Activated T-cell treated with anti-CD3 and anti-CD28 coated beads, Interleukin-2, amount 50 U/mL, for 24 hours (primary cell): ENCODE data around the gene IFNE.
A peak's percentile ranks its signal among the peaks of the same experiment; 100 is the strongest.

Experiments
- DNase-seq: peaks from one replicate; pipeline ENCODE4 v3.0.0-alpha.2; 2020
- H3K27ac Mint-ChIP-seq: 2 replicates; pipeline ENCODE4 v1.8.0; 2020; ENCODE audit warnings: mild to moderate bottlenecking, mixed read lengths
- H3K27me3 Mint-ChIP-seq: 2 replicates; pipeline ENCODE4 v1.8.0; 2020; ENCODE audit warnings: mixed read lengths
- H3K36me3 Mint-ChIP-seq: 2 replicates; pipeline ENCODE4 v1.8.0; 2020; ENCODE audit warnings: low read depth, mixed read lengths
- H3K4me1 Mint-ChIP-seq: 2 replicates; pipeline ENCODE4 v1.8.0; 2020; ENCODE audit warnings: low read depth, mixed read lengths
- H3K4me3 Mint-ChIP-seq: 2 replicates; pipeline ENCODE4 v1.8.0; 2020; ENCODE audit warnings: mild to moderate bottlenecking, moderate library complexity, mixed read lengths
- H3K9me3 Mint-ChIP-seq: 2 replicates; pipeline ENCODE4 v1.8.0; 2020; ENCODE audit warnings: mixed read lengths

The IFNE gene

DNA sequence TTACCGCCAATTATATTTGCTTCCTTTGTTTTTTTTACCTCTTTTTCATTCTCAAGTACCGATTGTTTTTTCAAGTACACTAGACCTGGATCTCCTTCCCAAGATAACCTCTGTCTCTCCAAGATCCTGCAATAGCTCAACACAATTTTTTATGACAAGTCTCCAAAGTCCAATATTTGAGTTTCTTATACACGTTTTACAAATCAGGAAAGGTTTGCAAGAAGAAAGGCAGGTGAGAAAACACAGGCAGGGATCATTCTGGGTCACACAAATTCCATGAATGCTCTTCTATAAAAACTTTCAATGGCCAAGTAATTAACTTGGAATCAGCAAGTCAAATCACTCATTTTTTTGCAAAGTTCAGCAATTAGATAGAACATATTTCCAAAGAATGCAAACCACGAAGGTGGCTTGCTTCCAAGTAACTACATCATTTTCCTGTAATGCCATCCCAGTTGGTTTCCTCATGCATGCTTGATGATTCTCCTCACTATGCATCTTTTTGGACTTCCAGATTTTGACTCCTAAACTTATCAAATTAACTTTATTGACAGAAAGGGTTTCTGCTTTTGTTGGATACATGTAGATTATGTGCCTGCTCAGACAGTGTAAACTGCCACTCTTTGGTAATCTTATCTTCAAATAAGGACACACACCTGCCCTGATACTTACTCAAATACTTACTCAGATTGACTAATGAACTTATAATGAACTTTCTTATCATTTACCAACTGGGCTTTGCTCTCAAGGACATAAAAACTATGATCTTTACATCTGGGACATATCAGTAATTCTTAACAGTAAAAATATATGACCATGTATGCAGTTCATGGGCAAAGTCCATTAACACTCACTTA, 24.7 kb upstream of the IFNE start:
- Mint-ChIP-seq H3K27me3 (no peaks in the 10 kb centered on the region), H3K36me3 (no peaks in the 10 kb centered on the region), H3K4me1 (peaks cover 9% of the 10 kb centered on the region), H3K9me3 (no peaks in the 10 kb centered on the region), H3K4me3 (no peak overlapping the region), H3K27ac (no peak overlapping the region)
- no peak for DNase-seq

DNA sequence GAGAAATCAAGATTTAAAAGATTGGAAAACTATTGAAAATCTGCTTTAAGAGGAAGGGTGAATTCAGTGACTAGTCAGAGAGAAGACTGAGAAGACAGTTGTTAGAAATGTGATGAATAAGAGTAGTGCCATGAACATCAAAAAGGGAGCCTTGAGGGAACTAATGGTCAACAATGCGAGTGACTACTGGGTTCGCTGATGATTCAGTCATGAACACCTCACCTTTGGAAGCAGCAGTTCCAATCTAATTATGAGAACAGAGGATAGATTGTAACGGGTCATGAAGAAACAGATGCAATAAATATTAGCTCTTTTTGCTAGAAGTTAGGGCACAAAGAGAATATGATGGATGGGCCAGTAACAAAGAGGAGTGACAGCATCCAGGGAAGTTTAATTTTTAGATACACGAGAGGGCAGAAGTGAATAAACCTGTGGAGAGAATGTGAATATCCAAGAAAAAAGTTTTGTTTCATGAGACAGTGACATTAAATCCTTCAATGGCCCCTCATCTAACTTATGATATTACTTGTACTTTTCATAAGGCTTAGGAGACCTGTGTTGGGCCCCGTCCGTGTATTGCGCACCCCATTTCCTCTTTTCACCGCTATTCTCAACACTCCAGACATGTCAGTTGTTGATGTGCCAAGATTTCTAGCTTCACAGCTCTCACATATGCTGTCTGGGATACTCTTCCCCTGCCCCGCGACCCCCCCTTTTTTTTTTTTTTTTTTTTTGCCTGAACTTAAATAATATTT, 23.5 kb upstream of the IFNE start:
- Mint-ChIP-seq H3K27me3 (no peaks in the 10 kb centered on the region), H3K4me3 (no peak overlapping the region), H3K27ac (no peak overlapping the region), H3K9me3 (no peaks in the 10 kb centered on the region), H3K36me3 (no peaks in the 10 kb centered on the region), H3K4me1 (peaks cover 11% of the 10 kb centered on the region)
- DNase-seq, result no peak

GRCh38 chr9:21504894-21505293, 22.8 kb upstream of the IFNE start:
- Mint-ChIP-seq H3K4me1 (peaks cover 13% of the 10 kb centered on the region), H3K4me3 (no peak overlapping the region), H3K9me3 (no peaks in the 10 kb centered on the region), H3K27ac (no peak overlapping the region), H3K36me3 (no peaks in the 10 kb centered on the region), H3K27me3 (no peaks in the 10 kb centered on the region)
- DNase-seq, result no peak

DNA sequence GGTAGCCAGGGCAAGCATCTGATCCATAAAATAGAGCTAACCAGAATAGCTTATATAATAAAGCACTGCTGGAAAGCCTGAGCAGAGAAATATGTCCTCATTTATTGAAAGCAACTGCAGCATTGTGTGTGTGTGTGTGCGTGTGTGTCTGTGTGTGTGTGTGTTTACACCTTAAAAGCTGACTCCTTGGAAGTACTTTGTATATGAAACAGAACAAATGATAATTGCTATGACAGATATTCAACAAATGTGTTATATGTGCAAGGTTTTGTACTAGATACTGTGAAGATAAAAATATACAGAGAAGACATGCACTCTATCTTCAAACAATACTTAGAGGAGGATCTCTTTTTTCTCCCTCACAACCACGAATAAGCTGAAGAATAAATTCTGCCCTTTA, 22.0 kb upstream of the IFNE start:
- no peak overlapping the region for H3K4me3 Mint-ChIP-seq
- no peak overlapping the region for H3K27ac Mint-ChIP-seq
- no peaks in the 10 kb centered on the region for H3K9me3 Mint-ChIP-seq
- DNase-seq, result no peak
- no peaks in the 10 kb centered on the region for H3K36me3 Mint-ChIP-seq
- no peaks in the 10 kb centered on the region for H3K27me3 Mint-ChIP-seq
- peaks cover 13% of the 10 kb centered on the region for H3K4me1 Mint-ChIP-seq

DNA sequence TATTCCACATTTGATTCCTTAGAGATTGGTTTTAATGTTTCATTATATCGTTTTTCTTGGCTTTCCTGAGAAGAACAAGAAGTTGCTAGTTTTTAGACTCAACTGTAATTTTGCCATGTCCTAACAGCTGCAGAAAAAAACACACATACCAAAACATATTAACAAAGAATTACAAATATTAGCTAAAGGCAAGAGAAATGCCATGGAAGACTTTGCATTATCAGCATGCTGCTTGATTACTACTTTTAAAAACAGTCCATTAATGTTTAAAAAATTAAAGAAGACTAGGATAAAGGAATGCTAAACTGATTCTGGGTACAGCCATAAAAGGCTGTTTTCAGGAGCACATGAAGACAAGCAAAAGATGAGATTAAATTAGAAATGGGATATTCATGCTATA, 20.5 kb upstream of the IFNE start:
- no peaks in the 10 kb centered on the region for H3K36me3 Mint-ChIP-seq
- H3K9me3 Mint-ChIP-seq, result no peaks in the 10 kb centered on the region
- no peak overlapping the region for H3K27ac Mint-ChIP-seq
- no peak for DNase-seq
- H3K4me1 Mint-ChIP-seq, result peaks cover 13% of the 10 kb centered on the region
- H3K4me3 Mint-ChIP-seq, result no peak overlapping the region
- H3K27me3 Mint-ChIP-seq, result no peaks in the 10 kb centered on the region

GRCh38 chr9:21499912-21500311, 17.8 kb upstream of the IFNE start:
- Mint-ChIP-seq H3K27me3 (no peaks in the 10 kb centered on the region), H3K9me3 (no peaks in the 10 kb centered on the region), H3K4me1 (peaks cover 8% of the 10 kb centered on the region), H3K27ac (no peak overlapping the region), H3K36me3 (no peaks in the 10 kb centered on the region), H3K4me3 (no peak overlapping the region)
- DNase-seq, result no peak

DNA sequence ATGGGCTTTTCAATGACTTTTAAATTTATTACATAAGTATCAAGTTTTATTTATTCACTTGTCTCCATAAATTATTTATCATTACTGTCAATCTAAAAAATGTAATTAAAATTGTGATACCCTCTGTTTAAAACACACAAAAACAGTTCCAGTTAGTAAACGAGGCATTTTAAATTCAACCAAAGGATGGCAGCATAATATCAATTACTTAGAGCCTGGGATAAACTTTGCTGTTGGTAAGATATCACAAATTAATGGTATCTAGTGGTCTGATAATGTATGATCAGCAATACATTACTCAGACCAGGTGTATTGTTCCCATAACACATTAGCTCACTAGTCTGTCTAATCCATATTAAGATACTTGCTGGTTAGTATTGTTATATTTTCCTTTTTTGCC, 9.6 kb upstream of the IFNE start:
- Mint-ChIP-seq H3K27me3 (peaks cover 3% of the 10 kb centered on the region), H3K36me3 (no peaks in the 10 kb centered on the region), H3K9me3 (no peaks in the 10 kb centered on the region), H3K27ac (no peak overlapping the region), H3K4me1 (peaks cover 4% of the 10 kb centered on the region), H3K4me3 (no peak overlapping the region)
- DNase-seq, result no peak

- peaks cover 10% of the 10 kb centered on the region for H3K9me3 Mint-ChIP-seq
- H3K4me3 Mint-ChIP-seq, result no peak overlapping the region
- peaks cover 9% of the 10 kb centered on the region for H3K4me1 Mint-ChIP-seq
- no peak overlapping the region for H3K27ac Mint-ChIP-seq
- DNase-seq, result no peak
- no peaks in the 10 kb centered on the region for H3K36me3 Mint-ChIP-seq
- no peaks in the 10 kb centered on the region for H3K27me3 Mint-ChIP-seq
Measured at GRCh38 chr9:21481470-21482056, 550 bp downstream of the IFNE start.

DNA sequence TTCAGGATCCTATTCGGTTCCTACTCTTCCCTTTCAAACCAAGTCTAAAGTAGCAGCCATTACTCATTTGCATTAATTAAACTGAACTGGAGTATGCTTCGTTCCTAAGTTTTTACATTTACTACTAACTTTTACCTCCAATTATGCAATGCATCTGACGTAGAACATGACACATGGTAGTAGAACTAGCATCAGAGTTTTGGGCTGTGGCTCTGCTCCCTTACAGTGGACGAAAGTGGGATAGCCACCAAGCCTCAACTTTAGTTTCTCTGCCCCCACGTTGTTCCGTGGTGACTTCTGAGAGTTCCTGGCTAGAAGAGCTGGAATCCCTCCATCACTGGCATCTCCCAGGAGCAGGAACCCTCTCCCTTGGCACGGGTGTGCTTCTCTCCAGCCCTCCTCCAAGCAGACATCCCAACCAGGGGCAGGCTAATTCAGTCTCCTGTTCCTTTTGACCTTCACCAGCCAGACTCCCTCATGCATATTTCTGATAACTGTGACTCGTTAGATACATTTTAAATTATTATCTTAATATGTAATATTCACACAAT, 2.9 kb downstream of the IFNE start:
- H3K36me3 Mint-ChIP-seq, result no peaks in the 10 kb centered on the region
- peaks cover 2% of the 10 kb centered on the region for H3K27me3 Mint-ChIP-seq
- no peak overlapping the region for H3K4me3 Mint-ChIP-seq
- no peak for DNase-seq
- H3K27ac Mint-ChIP-seq, result no peak overlapping the region
- H3K9me3 Mint-ChIP-seq, result no peaks in the 10 kb centered on the region
- peaks cover 9% of the 10 kb centered on the region for H3K4me1 Mint-ChIP-seq

DNA sequence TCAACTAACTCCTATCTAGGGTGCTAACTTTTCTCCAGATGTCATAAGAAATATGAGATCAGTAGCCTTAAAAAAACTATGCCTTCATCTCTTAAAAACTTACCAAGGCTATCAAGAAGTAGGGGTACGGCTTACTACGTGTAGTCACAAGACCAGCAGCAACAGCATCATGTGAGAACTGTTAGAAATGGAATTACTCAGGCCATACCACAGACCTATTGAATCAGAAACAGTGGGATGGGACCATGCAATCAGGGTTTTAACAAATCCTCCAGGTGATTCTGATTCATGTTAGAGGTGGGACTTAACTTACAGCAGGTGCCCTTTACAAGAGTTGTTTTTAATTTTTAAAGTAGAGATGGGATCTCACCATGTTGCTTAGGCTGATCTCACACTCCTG, 4.6 kb downstream of the IFNE start:
- H3K9me3 Mint-ChIP-seq, result no peaks in the 10 kb centered on the region
- H3K4me3 Mint-ChIP-seq, result no peak overlapping the region
- DNase-seq, result no peak
- H3K4me1 Mint-ChIP-seq, result peaks cover 13% of the 10 kb centered on the region
- H3K36me3 Mint-ChIP-seq, result no peaks in the 10 kb centered on the region
- H3K27me3 Mint-ChIP-seq, result peaks cover 4% of the 10 kb centered on the region
- H3K27ac Mint-ChIP-seq, result no peak overlapping the region

DNA sequence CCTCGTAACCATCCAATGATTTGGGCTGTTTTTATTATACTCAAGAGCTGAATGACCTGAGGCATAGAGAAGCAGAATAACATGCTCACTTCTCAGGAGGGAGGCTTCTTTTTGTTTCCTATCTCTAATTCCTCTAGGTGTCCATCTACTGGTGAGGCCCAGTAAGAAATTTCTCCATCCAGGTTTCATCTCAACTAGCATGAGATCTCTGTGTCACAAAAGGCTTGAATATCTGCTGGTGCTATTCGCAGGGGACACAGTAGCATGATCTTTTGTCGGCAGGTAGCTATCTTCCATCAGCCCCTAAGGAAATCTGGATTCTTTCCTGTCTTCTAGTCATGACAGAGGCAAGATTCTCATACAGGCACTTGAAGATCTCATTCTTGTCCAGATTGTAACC, 8.9 kb downstream of the IFNE start:
- peaks cover 7% of the 10 kb centered on the region for H3K4me1 Mint-ChIP-seq
- no peak overlapping the region for H3K27ac Mint-ChIP-seq
- peaks cover 4% of the 10 kb centered on the region for H3K27me3 Mint-ChIP-seq
- no peaks in the 10 kb centered on the region for H3K9me3 Mint-ChIP-seq
- H3K4me3 Mint-ChIP-seq, result no peak overlapping the region
- H3K36me3 Mint-ChIP-seq, result no peaks in the 10 kb centered on the region
- DNase-seq, result no peak

DNA sequence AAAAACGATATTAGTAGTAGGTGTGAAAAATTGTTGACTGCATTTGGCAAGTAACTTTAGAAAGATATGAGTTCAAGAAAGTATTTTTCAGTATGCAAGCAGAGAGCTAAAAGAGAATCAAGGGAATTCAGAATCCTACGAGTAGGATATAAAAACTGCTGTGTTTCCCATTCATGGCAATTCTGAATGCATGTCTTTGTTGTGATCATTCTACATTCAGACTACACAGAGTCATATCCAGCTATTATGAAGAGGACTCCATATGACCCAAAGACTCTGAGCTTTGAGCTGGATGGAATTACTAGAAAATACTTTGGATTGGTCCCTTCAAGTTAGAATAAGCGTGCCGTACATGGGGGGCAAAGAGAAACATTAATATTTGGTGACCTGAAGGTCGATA, 12.0 kb downstream of the IFNE start:
- Mint-ChIP-seq H3K27me3 (peaks cover 4% of the 10 kb centered on the region), H3K4me1 (peaks cover 5% of the 10 kb centered on the region), H3K9me3 (no peaks in the 10 kb centered on the region), H3K27ac (no peak overlapping the region), H3K4me3 (no peak overlapping the region), H3K36me3 (no peaks in the 10 kb centered on the region)
- DNase-seq, result no peak

DNA sequence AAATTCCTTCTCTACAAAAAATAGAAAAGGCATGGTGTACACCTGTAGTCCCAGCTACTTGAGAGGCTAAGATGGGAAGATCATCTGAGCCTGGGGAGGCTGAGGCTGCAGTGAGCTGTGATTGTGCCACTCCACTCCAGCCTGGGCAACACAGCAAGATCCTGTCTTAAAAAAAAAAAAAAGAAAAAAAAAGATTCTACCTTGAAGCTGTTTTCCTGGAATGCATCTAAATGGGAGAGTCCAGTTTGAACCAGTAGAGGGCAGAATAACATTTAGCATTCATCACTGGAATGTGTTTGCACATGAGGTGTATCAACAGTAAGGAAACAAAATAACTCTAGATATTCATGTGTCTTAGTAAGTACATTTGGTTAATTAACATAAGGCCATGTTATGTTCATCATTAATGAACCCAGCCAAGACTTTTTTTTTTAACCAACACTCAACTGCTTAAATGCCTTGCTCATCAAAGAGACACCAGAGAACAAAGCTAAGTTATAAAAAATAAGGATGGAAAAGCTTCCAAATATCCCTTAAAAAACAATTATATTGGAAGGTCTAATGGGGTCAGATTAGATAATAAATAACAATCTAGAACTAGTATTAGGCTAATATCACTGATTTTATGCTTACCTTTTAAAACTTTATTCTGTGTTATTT, 16.1 kb downstream of the IFNE start:
- Mint-ChIP-seq H3K4me3 (no peak overlapping the region), H3K9me3 (peaks cover 2% of the 10 kb centered on the region), H3K4me1 (peaks cover 1% of the 10 kb centered on the region), H3K27ac (no peak overlapping the region), H3K36me3 (no peaks in the 10 kb centered on the region), H3K27me3 (no peaks in the 10 kb centered on the region)
- DNase-seq, result peak; percentile 34

- Mint-ChIP-seq H3K27me3 (no peaks in the 10 kb centered on the region), H3K9me3 (peaks cover 2% of the 10 kb centered on the region), H3K36me3 (no peaks in the 10 kb centered on the region), H3K4me1 (peaks cover 1% of the 10 kb centered on the region), H3K4me3 (no peak overlapping the region), H3K27ac (no peak overlapping the region)
- no peak for DNase-seq
Measured at GRCh38 chr9:21465138-21465537, 17.0 kb downstream of the IFNE start.
